HG03066 (cell line): Measurements from ENCODE around the gene PSMC1.

ENCODE experiments used
- ATAC-seq: cut with Tn5 transposase; IDR thresholded peaks from one replicate; pipeline ENCODE4 v1.9.1; 2021; ENCODE audit warnings: low read depth; ENCODE audit not compliant: unreplicated experiment

PSMC1 gene

DNA sequence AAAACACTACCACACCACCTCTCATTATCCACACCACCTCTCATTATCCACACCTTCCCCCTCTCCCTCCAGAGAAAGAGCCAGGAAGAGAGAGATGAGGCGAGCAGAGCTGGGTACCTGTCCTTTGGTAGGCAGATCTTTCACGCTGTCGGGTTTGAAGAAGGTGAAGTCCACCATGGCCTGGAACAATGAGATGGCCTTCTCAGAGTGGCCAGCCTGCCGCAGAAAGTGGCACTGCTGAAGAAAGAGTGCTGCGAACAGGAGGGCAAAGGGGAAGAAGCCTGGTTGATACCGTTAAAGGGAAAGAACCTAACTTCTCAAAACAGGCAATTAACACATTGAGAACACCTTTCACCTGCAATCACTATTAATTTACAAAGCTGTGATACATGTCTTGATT, 44.8 kb downstream of the PSMC1 start:
- ATAC-seq = no peak

DNA sequence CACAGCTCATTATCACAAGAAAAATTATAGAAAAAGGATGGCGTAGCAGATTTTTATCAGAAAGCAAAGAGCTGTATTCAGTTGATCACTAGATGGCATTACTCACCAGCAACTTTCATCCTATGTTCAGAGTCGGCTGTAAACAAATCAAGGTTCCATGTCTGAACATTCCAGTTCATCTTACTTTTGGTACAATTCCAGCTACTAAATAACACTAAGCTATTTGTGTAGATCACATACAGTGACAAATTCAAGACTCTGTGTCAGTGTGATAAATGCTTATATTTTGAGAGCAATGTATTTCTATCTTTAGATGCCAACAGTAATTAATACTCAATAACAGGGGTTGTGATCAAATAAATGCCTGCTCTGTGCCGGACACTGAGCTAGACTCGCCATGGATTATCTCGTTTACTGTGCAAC, 45.3 kb downstream of the PSMC1 start:
- ATAC-seq = no peak

DNA sequence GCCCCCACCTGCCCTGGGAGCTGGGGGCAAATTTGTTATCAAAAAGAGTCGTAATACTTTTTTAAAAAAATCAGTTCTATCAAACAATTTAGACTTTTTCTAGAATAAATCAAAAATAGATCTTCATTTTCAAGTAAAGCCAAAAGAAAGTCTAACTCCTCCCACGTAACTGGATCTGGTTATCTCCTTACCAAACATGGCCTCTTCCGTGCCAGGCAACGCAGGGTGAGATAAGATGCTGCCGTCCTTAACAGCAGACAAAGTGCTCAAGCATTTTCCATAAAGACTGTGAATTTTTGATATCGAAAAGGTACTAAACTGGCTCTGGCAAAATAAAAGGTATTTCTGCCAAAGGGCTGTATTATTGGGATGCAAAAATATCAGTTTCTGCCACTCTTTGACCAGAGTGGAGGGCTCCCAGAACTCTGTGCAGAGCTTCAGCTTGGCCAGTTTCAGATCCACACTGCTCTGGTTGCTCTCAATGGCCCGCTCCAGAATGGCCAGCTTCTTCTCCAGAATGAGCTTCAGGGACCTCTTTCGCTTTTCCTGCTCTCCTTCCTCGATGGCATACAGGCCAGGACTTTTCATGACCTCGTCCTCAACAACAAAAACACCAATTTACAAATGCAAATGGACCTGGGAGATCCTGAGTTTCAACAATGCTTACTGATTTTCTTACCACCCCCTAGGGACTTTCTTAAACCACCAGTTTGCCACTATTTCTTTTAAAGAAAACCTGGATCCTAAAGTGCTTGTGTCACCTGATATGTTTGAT, 46.4 kb downstream of the PSMC1 start:
- ATAC-seq = no peak

DNA sequence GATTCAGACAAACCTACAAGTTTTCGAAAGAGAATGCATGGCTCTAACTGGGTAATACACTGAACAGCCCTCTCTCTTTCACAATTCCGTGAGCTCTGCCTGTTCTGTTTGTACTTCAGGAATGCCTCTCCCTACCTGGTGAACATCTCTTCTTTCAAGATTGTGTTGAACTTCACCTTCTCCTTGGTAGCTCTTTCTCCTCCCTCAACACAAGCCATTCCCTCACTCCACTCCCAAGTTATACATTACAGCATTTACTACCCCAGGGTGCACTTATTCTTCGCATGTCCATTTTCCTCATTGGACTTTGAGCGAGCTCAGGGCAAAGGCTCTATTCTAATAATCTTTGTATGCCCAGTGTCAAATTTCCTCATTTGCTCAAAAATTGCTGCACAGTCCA, 47.1 kb downstream of the PSMC1 start:
- ATAC-seq = no peak

DNA sequence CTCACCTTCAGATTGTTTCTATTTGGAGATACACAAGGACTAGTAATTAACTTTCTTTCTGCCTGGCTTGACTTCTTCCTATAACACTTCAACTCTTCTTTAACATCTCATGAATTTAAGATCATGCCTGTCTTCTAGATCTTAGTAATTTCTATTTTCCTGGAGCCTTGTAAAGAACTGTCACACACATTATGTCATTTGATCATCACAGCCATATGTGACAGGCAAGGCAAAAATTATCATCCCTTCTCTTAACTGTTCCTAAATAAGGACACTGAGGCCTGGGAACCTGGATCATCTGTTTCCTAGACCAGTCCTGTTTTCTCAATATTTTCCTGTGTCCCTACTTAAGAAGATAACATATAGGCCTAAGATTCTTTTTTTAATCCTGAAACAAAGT, 48.1 kb downstream of the PSMC1 start:
- no peak for ATAC-seq

DNA sequence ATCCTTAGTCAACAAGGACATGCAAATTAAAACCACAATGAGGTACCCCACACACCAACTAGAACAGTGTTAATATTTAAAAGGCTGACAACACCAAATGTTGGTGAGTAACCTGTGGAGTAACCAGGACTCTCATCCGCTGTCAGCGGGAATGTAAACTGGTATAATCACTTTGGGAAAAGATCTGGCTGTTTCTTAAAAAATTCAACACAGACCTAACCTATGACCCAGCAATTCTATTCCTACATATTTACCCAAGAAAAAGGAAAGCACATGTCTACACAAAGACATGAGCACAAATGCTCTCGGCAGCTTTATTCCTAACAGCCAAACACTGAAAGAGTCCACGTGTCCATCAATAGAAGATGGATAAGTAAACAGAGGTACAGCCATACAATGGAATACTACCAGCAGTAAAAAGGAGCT, 48.8 kb downstream of the PSMC1 start:
- no peak for ATAC-seq

DNA sequence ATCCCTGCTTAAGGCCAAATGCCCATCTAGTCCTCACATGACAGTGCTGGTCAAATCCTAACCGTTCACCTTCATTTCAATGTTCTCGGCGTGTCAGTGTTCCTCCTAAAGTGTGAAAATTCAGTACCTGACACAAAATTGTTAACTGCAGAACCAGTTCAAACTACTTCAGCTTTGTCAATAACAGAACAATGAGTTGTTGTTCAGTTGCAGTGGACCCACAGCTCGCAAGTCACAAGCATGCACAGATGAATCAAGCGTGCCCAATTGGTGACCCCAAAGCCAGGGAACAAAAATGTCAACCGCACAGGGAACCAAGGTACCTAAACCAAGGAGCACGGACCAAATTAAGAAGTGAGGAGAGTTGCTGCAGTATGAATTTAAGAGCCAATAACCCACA, 52.2 kb downstream of the PSMC1 start:
- ATAC-seq = no peak

DNA sequence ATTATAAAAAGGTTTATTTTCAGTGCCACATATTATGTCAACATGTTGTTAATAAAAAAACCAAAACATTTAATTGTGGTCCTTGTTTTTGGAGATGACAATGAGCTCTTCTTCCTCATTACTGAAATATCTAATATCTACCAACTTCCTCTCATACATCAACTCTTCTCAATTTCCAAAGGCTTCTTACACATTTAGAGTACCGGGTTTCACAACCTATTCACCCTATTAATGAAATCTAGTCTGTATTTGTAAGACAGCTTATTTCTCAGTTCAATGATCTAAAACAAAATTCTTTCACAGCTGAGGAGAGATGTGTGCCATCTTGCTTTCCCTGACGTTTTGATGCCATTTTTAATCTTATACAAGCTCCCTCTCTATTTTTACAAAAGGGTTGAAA, 60.9 kb downstream of the PSMC1 start:
- ATAC-seq = no peak

DNA sequence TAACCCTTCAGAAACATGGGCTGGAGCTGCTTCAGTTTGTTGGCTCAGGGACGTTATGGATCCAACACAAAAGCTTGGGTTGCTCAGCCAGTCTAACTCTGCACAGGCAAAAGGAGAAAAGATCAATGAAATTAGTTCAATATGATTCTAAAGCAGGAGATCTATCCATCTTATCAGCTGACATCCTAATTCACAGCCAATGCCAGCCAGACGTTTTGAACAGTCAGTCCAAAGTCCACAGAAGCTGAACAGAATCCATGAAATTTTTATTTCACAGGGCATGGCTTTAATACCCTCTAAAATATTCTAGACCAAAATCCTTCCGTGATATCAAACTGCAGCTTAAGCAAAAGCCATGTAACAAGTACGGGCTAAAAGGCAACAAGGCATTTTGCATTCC, 61.7 kb downstream of the PSMC1 start:
- no peak for ATAC-seq

DNA sequence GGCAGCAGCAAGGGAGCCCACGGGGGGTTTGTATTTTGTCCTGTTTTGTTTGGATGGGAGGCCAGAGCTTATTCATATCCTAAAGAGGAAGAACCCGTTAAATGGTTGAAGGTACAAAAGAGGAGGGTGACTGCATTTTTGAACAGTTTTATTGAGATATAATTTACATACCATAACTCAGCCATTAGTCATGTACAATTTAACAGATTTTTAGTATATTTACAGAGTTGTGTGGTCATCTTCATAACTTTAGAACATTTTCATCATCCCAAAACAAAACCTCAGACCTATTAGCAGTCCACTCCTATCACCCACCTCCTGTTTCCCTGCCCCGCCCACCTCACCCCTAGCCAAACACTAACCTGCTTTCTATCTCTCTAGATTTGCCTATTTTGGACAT, 62.8 kb downstream of the PSMC1 start:
- ATAC-seq = no peak

DNA sequence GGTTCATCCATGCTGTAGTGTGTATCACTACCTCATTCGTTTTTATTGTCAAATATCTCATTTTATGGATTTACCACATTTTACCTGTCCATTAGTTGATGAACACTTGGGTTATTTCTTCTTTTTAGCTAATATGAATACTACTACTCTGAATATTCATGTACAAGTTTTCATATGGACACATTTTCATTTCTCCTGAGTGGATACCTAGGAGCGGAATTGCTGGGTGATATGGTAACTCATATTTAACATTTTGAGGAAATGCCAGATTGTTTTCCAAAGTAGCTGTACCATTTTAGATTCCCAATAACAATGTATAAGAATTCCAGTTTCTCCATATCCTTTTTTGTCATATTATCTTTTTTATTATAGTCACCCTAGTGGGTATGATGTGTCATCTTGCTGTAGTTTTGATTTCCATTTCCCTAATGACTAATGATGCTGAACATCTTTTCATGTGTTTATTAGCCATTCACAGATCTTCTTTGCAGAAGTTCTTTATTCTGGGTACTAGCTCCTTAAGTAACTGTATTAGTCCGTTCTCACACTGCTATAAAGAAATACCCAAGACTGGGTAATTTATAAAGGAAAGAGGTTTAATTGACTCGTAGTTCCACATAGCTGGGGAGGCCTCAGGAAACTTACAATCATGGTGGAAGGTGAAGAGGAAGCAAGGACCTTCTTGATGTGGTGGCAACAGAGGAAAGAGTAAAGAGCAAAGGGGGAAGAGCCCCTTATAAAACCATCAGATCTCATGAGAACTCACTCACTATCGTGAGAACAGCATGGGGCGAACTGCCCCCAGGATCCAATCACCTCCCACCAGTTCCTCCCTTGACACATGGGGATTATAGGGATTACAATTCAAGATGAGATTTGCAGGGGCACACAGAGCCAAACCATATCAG, 63.5 kb downstream of the PSMC1 start:
- ATAC-seq = no peak

DNA sequence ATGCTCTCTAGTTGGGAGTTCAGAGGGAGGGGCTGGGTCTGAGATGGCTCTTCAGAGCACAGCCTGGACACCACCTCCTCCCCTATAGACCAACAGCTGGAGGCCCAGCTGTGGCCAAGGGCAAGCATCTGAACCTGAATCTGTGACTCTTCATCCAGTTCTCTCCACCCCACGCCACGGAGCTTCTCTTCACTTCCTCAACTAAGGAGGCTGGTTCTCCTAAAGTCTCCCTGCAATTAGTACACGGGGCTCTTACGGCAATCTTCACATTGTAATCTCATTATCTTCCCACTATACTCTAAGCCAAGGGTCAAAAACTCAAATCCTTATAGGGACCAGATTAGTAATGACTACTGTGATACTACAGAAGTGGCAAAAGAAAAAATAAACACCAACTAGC, 65.5 kb downstream of the PSMC1 start:
- no peak for ATAC-seq
